Neuron (in vitro differentiated cells): Measurements from ENCODE around the gene SCUBE1.

Experiments
- H2AFZ ChIP-seq: one replicate; pipeline ENCODE4 v1.6.1; 2013; ENCODE audit warnings: low read depth, mild to moderate bottlenecking, inconsistent platforms, low read length, moderate library complexity
- H3K27me3 ChIP-seq: one replicate; pipeline ENCODE4 v1.6.1; 2013; ENCODE audit warnings: low read length; ENCODE audit not compliant: insufficient read depth
- H3K36me3 ChIP-seq: one replicate; pipeline ENCODE4 v1.6.1; 2013; ENCODE audit warnings: low read length; ENCODE audit not compliant: insufficient read depth
- H3K4me1 ChIP-seq: one replicate; pipeline ENCODE4 v1.6.1; 2013; ENCODE audit warnings: low read length; ENCODE audit not compliant: insufficient read depth
- H3K4me3 ChIP-seq: 2 replicates; pipeline ENCODE4 v1.5.1; 2013; ENCODE audit warnings: mild to moderate bottlenecking, low read length, moderate library complexity
- H3K9me3 ChIP-seq: one replicate; pipeline ENCODE4 v1.6.1; 2013; ENCODE audit warnings: low read length

Gene SCUBE1

DNA sequence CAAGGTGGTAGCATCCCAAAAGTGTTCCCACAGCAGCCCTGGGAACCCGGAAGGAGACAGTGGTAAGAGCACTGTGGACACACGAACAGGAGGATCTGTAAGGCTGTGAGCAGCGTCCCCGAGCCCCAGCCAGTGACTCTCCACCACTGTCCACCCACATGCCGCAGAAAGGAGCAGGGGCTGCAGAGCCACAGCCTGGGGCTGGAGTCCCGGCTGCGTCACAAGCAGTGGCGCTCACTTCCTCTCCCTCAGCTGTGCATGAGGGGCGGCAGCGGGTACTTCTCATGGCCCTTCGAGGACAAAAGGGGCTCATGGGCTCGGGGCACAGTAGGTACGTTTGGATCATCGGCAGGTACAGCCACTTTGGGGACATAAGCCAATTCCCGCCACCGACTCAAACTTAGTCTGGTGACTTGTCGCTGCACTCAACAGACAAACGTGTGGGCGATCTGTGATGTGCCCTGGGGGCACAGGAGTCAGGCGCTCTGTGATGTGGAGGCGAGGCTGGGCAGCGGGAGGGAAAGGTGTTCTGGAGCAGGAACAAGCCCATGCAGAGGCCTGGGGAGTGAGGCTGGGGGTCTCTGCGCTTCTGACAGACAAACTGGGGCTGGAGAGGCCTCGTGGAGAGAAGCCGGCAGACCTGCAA lies 68.5 kb downstream of the SCUBE1 start:
- H3K36me3 ChIP-seq, result no peaks in the 10 kb centered on the region
- H3K4me3 ChIP-seq, result no peak overlapping the region
- H2AFZ ChIP-seq, result no peak overlapping the region
- H3K9me3 ChIP-seq, result no peaks in the 10 kb centered on the region
- peaks cover 15% of the 10 kb centered on the region for H3K4me1 ChIP-seq
- peaks cover 20% of the 10 kb centered on the region for H3K27me3 ChIP-seq

- Histone ChIP-seq H3K4me1 (peaks cover 22% of the 10 kb centered on the region), H3K27me3 (peaks cover 20% of the 10 kb centered on the region), H2AFZ (no peak overlapping the region), H3K9me3 (no peaks in the 10 kb centered on the region), H3K4me3 (no peak overlapping the region), H3K36me3 (no peaks in the 10 kb centered on the region)
Observed at GRCh38 chr22:43273902-43274484, 69.2 kb downstream of the SCUBE1 start.

GRCh38 chr22:43272869-43273318 lies 70.3 kb downstream of the SCUBE1 start:
- peaks cover 11% of the 10 kb centered on the region for H3K27me3 ChIP-seq
- no peak overlapping the region for H3K4me3 ChIP-seq
- no peak overlapping the region for H2AFZ ChIP-seq
- no peaks in the 10 kb centered on the region for H3K36me3 ChIP-seq
- no peaks in the 10 kb centered on the region for H3K9me3 ChIP-seq
- peaks cover 30% of the 10 kb centered on the region for H3K4me1 ChIP-seq

GRCh38 chr22:43272301-43272700 lies 70.9 kb downstream of the SCUBE1 start:
- Histone ChIP-seq H3K4me1 (peaks cover 30% of the 10 kb centered on the region), H3K27me3 (peaks cover 11% of the 10 kb centered on the region), H3K9me3 (no peaks in the 10 kb centered on the region), H2AFZ (no peak overlapping the region), H3K4me3 (no peak overlapping the region), H3K36me3 (no peaks in the 10 kb centered on the region)

DNA sequence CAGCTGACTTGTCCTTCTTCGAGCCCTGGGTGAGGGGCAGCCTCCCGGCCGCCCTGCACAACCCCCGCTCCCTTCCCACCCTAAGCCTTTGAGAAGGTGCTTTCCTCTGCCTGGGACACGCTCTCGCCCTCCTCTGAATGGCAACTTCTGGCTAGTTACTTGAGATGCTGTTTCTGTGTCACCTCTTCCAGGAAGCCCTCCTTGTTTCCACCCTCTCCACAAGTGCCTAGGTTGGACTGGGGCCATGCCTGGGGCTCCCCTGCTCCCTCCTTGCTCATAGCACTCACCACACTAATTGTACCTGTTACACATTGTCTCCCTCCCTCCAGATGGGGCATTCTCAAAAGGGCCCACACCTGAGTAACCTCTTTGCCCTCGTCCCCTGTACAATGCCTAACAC lies 72.2 kb downstream of the SCUBE1 start:
- H3K36me3 ChIP-seq, result no peaks in the 10 kb centered on the region
- H3K4me1 ChIP-seq, result peaks cover 30% of the 10 kb centered on the region
- H3K27me3 ChIP-seq, result peaks cover 11% of the 10 kb centered on the region
- H3K4me3 ChIP-seq, result no peak overlapping the region
- H2AFZ ChIP-seq, result no peak overlapping the region
- H3K9me3 ChIP-seq, result no peaks in the 10 kb centered on the region

DNA sequence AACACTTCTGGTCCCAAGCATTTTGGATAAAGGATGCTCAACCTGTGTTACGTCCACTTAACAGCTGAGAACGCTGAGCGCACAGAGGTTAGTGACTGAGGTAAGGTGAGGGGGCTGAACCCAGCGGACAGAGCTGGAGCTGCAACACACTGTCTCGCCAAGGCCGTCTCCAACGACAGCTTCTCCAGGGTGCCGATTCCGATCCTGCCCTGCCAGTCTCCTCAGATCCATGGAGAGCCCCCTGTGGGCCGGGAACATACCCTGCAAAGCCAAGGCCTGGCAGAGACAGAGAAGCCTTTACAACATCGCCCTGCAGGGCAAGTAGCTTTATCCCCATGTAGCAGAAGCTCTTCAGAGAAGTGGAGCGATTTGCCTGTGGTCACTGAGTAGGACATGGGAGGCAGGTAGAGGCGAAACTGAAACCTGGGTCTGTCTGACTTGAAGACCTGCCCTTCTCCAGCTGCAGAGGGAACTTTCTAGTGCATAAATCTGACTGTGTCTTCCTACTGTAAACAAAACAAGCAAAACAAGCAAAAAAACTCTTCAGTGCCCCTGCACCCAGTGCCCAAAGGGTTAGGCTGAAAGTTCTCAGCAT lies 72.8 kb downstream of the SCUBE1 start:
- Histone ChIP-seq H3K27me3 (peaks cover 9% of the 10 kb centered on the region), H3K4me3 (no peak overlapping the region), H2AFZ (no peak overlapping the region), H3K9me3 (no peaks in the 10 kb centered on the region), H3K36me3 (no peaks in the 10 kb centered on the region), H3K4me1 (peaks cover 30% of the 10 kb centered on the region)

GRCh38 chr22:43269646-43270045 lies 73.5 kb downstream of the SCUBE1 start:
- Histone ChIP-seq H3K36me3 (no peaks in the 10 kb centered on the region), H3K9me3 (no peaks in the 10 kb centered on the region), H3K4me1 (peaks cover 30% of the 10 kb centered on the region), H3K27me3 (peaks cover 12% of the 10 kb centered on the region), H3K4me3 (no peak overlapping the region), H2AFZ (no peak overlapping the region)

DNA sequence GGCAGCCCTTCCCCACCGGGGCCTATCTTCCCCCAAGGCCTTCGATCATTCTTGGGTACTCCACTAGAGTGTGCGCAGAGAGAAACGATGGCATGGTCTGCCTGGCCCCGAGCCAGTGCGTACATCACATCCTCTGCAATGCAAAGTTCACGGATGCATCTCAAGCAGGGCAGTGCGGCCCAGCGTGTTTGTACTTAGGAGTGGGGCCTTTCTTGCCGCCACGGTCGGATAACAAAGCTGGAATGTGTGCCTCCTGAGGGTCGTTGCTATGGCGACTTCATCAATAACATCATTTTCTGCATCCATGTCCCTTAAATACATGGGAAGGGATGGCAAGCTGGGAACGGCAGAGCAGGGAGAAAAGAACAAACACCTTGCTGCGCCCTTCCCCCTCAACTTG lies 73.9 kb downstream of the SCUBE1 start:
- peaks cover 16% of the 10 kb centered on the region for H3K27me3 ChIP-seq
- H3K4me3 ChIP-seq, result no peak overlapping the region
- H3K9me3 ChIP-seq, result no peaks in the 10 kb centered on the region
- peaks cover 30% of the 10 kb centered on the region for H3K4me1 ChIP-seq
- H3K36me3 ChIP-seq, result no peaks in the 10 kb centered on the region
- no peak overlapping the region for H2AFZ ChIP-seq

GRCh38 chr22:43267981-43268660 lies 75.1 kb downstream of the SCUBE1 start:
- Histone ChIP-seq H3K27me3 (peaks cover 23% of the 10 kb centered on the region), H3K4me1 (peaks cover 37% of the 10 kb centered on the region), H3K9me3 (no peaks in the 10 kb centered on the region), H2AFZ (no peak overlapping the region), H3K4me3 (no peak overlapping the region), H3K36me3 (no peaks in the 10 kb centered on the region)

DNA sequence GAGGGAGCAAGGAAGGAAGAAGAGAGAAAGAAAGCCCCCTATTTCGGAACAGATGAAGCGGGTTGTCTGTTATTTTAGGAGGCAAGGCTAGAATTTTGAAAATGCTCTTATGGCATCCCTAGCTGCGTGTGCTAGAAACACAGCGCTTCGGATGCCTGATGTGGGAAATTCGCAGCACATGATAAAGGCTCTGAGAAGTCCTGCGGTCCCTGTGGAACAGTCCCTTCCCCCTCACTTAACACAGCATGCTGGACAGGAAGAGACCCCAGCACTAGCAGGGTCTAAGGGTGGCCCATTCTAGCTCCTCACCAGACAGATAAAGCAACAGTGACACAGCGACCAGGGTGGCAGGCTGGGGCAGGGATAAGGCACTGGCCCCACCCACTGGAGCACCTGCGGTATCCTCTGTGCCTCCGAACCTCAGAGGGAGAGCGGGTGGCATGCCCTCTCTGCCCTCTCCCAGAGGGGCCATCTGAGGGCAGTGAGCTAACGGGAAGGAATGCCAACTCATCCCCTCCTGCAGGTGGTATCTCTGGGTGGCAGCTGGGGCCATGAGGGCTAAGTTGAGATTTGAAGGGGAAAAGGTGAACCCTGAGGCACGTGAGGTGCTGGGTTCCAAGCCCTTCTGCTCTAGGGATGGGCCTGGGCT lies 75.7 kb downstream of the SCUBE1 start:
- Histone ChIP-seq H3K27me3 (peaks cover 27% of the 10 kb centered on the region), H3K4me1 (peaks cover 31% of the 10 kb centered on the region), H3K9me3 (no peaks in the 10 kb centered on the region), H2AFZ (no peak overlapping the region), H3K36me3 (no peaks in the 10 kb centered on the region), H3K4me3 (no peak overlapping the region)

DNA sequence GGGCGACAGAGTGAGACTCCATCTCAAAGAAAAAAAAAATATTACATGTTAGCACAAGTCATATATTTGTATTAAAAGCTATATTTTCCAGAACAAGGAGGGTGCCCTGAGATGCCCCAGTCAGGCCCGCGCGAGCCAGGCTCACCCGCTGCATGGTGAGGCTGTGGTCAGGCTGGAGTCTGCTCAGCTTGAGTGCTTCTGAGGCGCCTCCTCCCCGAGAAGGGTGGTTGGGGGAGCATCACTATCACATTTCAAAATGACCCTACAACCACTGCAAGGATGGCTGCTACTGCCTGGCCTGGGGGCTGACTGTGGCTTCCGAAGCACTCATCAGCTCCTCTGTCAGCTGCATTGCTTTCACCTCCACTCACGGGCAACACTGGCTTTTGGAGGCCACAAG lies 77.1 kb downstream of the SCUBE1 start:
- H3K4me1 ChIP-seq, result peaks cover 31% of the 10 kb centered on the region
- H2AFZ ChIP-seq, result no peak overlapping the region
- no peaks in the 10 kb centered on the region for H3K36me3 ChIP-seq
- H3K27me3 ChIP-seq, result peaks cover 32% of the 10 kb centered on the region
- no peak overlapping the region for H3K4me3 ChIP-seq
- no peaks in the 10 kb centered on the region for H3K9me3 ChIP-seq

- Histone ChIP-seq H3K4me3 (no peak overlapping the region), H3K9me3 (no peaks in the 10 kb centered on the region), H3K4me1 (peaks cover 15% of the 10 kb centered on the region), H3K27me3 (peaks cover 39% of the 10 kb centered on the region), H3K36me3 (no peaks in the 10 kb centered on the region), H2AFZ (no peak overlapping the region)
Observed at GRCh38 chr22:43263645-43264514, 79.3 kb downstream of the SCUBE1 start.
